GM19351 (cell line): Measurements from ENCODE around the gene PPP2R2D.

Experiments used
- ATAC-seq: cut with Tn5 transposase; IDR thresholded peaks from one replicate; pipeline ENCODE4 v1.9.1; 2021; ENCODE audit warnings: mild to moderate bottlenecking, moderate library complexity; ENCODE audit not compliant: unreplicated experiment

Gene PPP2R2D

GRCh38 chr10:131993275-131993674, 92.5 kb downstream of the PPP2R2D start:
- ATAC-seq = no peak

- no peak for ATAC-seq
These were observed 93.6 kb downstream of the PPP2R2D start for GRCh38 chr10:131994435-131994834.

GRCh38 chr10:131996466-131997365, 95.9 kb downstream of the PPP2R2D start:
- ATAC-seq = no peak

- ATAC-seq = no peak
These were observed 96.7 kb downstream of the PPP2R2D start for GRCh38 chr10:131997366-131998049.

- ATAC-seq = no peak
These were observed 97.4 kb downstream of the PPP2R2D start for GRCh38 chr10:131998050-131998844.

GRCh38 chr10:131998845-131999681, 98.3 kb downstream of the PPP2R2D start:
- ATAC-seq = no peak

- no peak for ATAC-seq
These were observed 100.6 kb downstream of the PPP2R2D start for GRCh38 chr10:132001238-132001972.

GRCh38 chr10:132002004-132002403, 101.2 kb downstream of the PPP2R2D start:
- ATAC-seq = no peak

GRCh38 chr10:132003282-132003924, 102.6 kb downstream of the PPP2R2D start:
- ATAC-seq = no peak

GRCh38 chr10:132004052-132004451, 103.2 kb downstream of the PPP2R2D start:
- no peak for ATAC-seq

GRCh38 chr10:132005147-132005546, 104.3 kb downstream of the PPP2R2D start:
- ATAC-seq = no peak

GRCh38 chr10:132006966-132007365, 106.2 kb downstream of the PPP2R2D start:
- ATAC-seq = no peak

- no peak for ATAC-seq
These were observed 106.9 kb downstream of the PPP2R2D start for GRCh38 chr10:132007681-132008080.
